Type B pancreatic cell (in vitro differentiated cells): Measurements from ENCODE around the gene CCDC110. TPM values are rescaled to one million over a fixed set of nuclear protein-coding genes. Genes with fewer than 3 reads are reported as not detected.

ENCODE experiments used
- DNase-seq: peaks from one replicate; pipeline ENCODE4 v3.0.0; 2021; ENCODE audit warnings: mixed read lengths; ENCODE audit not compliant: unreplicated experiment; ENCODE audit errors: extremely low spot score
- H3K27ac Mint-ChIP-seq: 2 replicates; pipeline ENCODE4 v1.8.0; 2021; ENCODE audit warnings: mild to moderate bottlenecking, mixed read lengths
- H3K27me3 Mint-ChIP-seq: 2 replicates; pipeline ENCODE4 v1.8.0; 2021; ENCODE audit warnings: mixed read lengths
- H3K36me3 Mint-ChIP-seq: 2 replicates; pipeline ENCODE4 v1.8.0; 2021; ENCODE audit warnings: mixed read lengths
- H3K4me1 Mint-ChIP-seq: one replicate; pipeline ENCODE4 v1.8.0; 2021; ENCODE audit warnings: mixed read lengths; ENCODE audit not compliant: unreplicated experiment
- H3K4me3 Mint-ChIP-seq: 2 replicates; pipeline ENCODE4 v1.8.0; 2021; ENCODE audit warnings: mild to moderate bottlenecking, mixed read lengths
- H3K9me3 Mint-ChIP-seq: 2 replicates; pipeline ENCODE4 v1.8.0; 2021; ENCODE audit warnings: mixed read lengths
- CTCF ChIP-seq: fragments of 200-600 bp; sonication (generic); conservative IDR thresholded peaks from 2 replicates; pipeline ENCODE4 v1.5.0; 2021; ENCODE audit warnings: antibody characterized with exemption, mild to moderate bottlenecking
- total RNA-seq: library from RNA; stranded (reverse); gene quantifications from 2 replicates; pipeline ENCODE4 v1.2.1, GENCODE V29; 2021; ENCODE audit warnings: low replicate concordance

Gene CCDC110
- total RNA-seq, 1 donor from 2014 or later = 0.94 TPM

GRCh38 chr4:185506422-185506821 lies 34.9 kb upstream of the CCDC110 start:
- H3K27ac Mint-ChIP-seq = no peak overlapping the region

GRCh38 chr4:185504098-185505047 lies 32.8 kb upstream of the CCDC110 start:
- peaks cover 2% of the 10 kb centered on the region for H3K27me3 Mint-ChIP-seq
- DNase-seq = no peak
- peaks cover 3% of the 10 kb centered on the region for H3K4me1 Mint-ChIP-seq
- peaks cover 3% of the 10 kb centered on the region for H3K36me3 Mint-ChIP-seq
- H3K27ac Mint-ChIP-seq = no peak overlapping the region
- no peak overlapping the region for H3K4me3 Mint-ChIP-seq
- no peak for TF ChIP-seq CTCF
- H3K9me3 Mint-ChIP-seq = peaks cover 8% of the 10 kb centered on the region

More at GRCh38 chr4:185506422-185506821, 34.9 kb upstream of the CCDC110 start:
- peaks cover 3% of the 10 kb centered on the region for H3K4me1 Mint-ChIP-seq
- H3K36me3 Mint-ChIP-seq = no peaks in the 10 kb centered on the region
- H3K27me3 Mint-ChIP-seq = peaks cover 2% of the 10 kb centered on the region
- H3K4me3 Mint-ChIP-seq = no peak overlapping the region
- no peaks in the 10 kb centered on the region for H3K9me3 Mint-ChIP-seq
- TF ChIP-seq CTCF = no peak
- DNase-seq = no peak

- Mint-ChIP-seq H3K4me3 (no peak overlapping the region), H3K9me3 (peaks cover 8% of the 10 kb centered on the region), H3K27me3 (no peaks in the 10 kb centered on the region), H3K36me3 (peaks cover 3% of the 10 kb centered on the region), H3K27ac (no peak overlapping the region), H3K4me1 (no peaks in the 10 kb centered on the region)
- no peak for TF ChIP-seq CTCF
- DNase-seq = no peak
Measured at GRCh38 chr4:185502386-185502785, 30.9 kb upstream of the CCDC110 start.

- DNase-seq = no peak
- H3K27ac Mint-ChIP-seq = no peak overlapping the region
- no peaks in the 10 kb centered on the region for H3K4me1 Mint-ChIP-seq
- TF ChIP-seq CTCF = no peak
- H3K9me3 Mint-ChIP-seq = peaks cover 8% of the 10 kb centered on the region
- H3K36me3 Mint-ChIP-seq = peaks cover 3% of the 10 kb centered on the region
- H3K27me3 Mint-ChIP-seq = no peaks in the 10 kb centered on the region
- no peak overlapping the region for H3K4me3 Mint-ChIP-seq
Measured at GRCh38 chr4:185500576-185500975, 29.0 kb upstream of the CCDC110 start.

- no peak overlapping the region for H3K4me3 Mint-ChIP-seq
- DNase-seq = no peak
- peaks cover 3% of the 10 kb centered on the region for H3K36me3 Mint-ChIP-seq
- H3K9me3 Mint-ChIP-seq = peaks cover 8% of the 10 kb centered on the region
- no peak overlapping the region for H3K27ac Mint-ChIP-seq
- no peaks in the 10 kb centered on the region for H3K27me3 Mint-ChIP-seq
- H3K4me1 Mint-ChIP-seq = no peaks in the 10 kb centered on the region
- no peak for TF ChIP-seq CTCF
Measured at GRCh38 chr4:185500035-185500434, 28.5 kb upstream of the CCDC110 start.
